OCI-LY7 (cell line): ENCODE measurements around the gene PLA2G15. TPM values are rescaled to one million over a fixed set of nuclear protein-coding genes. Genes with fewer than 3 reads are reported as not detected.

Experiments
- BruUV-seq: library from RNA; stranded (reverse); fragments of 400-500 nt; replicated peaks from 2 replicates; lab custom pipeline; 2021; lab: Mats Ljungman, UMichigan
- CTCF ChIA-PET: fragments of 300-600 bp; sonication (Branson Sonifier 250); formaldehyde crosslinking; loops from one replicate; lab custom pipeline; 2022; ENCODE audit warnings: antibody characterized with exemption; ENCODE audit not compliant: unreplicated experiment; lab: Charles Lee
- POLR2A ChIA-PET: fragments of 300-600 bp; sonication (Branson Sonifier 250); formaldehyde crosslinking; loops from one replicate; lab custom pipeline; 2022; ENCODE audit warnings: antibody characterized with exemption; lab: Charles Lee
- DNase-seq: peaks from one replicate; pipeline ENCODE4 v3.0.0-alpha.2; 2015; ENCODE audit warnings: low spot score
- H2AFZ ChIP-seq: fragments of 200-600 bp; sonication (generic), shearing (Covaris generic); 2 replicates; pipeline ENCODE4 v1.6.1; 2014; ENCODE audit warnings: mild to moderate bottlenecking, antibody characterized with exemption, low read length, moderate library complexity
- H3K27ac ChIP-seq: fragments of 200-600 bp; sonication (generic); 2 replicates; pipeline ENCODE4 v1.5.1; 2014; ENCODE audit warnings: mixed run types, low read depth, mild to moderate bottlenecking, moderate library complexity, low read length, inconsistent platforms; ENCODE audit not compliant: poor library complexity, severe bottlenecking
- H3K36me3 ChIP-seq: fragments of 200-600 bp; sonication (generic); 2 replicates; pipeline ENCODE4 v1.6.1; 2014; ENCODE audit warnings: mild to moderate bottlenecking, antibody characterized with exemption, low read length, moderate library complexity, mixed read lengths; ENCODE audit not compliant: insufficient read depth
- H3K4me1 ChIP-seq: fragments of 200-600 bp; sonication (generic); 2 replicates; pipeline ENCODE4 v1.5.1; 2014; ENCODE audit warnings: mild to moderate bottlenecking, low read length; ENCODE audit not compliant: insufficient read depth, poor library complexity, severe bottlenecking
- H3K4me2 ChIP-seq: fragments of 200-600 bp; sonication (generic); 2 replicates; pipeline ENCODE4 v1.6.1; 2014; ENCODE audit warnings: mild to moderate bottlenecking, low read length
- H3K4me3 ChIP-seq: fragments of 200-600 bp; sonication (generic); 2 replicates; pipeline ENCODE4 v1.5.1; 2014; ENCODE audit warnings: mild to moderate bottlenecking, low read depth, low read length; ENCODE audit not compliant: poor library complexity, severe bottlenecking
- H3K79me2 ChIP-seq: fragments of 200-600 bp; sonication (generic); 2 replicates; pipeline ENCODE4 v1.6.1; 2016; ENCODE audit warnings: low read depth, mild to moderate bottlenecking, low read length, moderate library complexity, mixed read lengths; ENCODE audit not compliant: insufficient read depth
- H3K9me2 ChIP-seq: fragments of 200-600 bp; sonication (generic); 2 replicates; pipeline ENCODE4 v1.6.1; 2016; ENCODE audit warnings: mild to moderate bottlenecking, low read length, mixed read lengths; ENCODE audit not compliant: insufficient read depth
- H3K9me3 ChIP-seq: fragments of 200-600 bp; sonication (generic); 2 replicates; pipeline ENCODE4 v1.6.1; 2014; ENCODE audit warnings: mild to moderate bottlenecking, mixed run types, low read length, mixed read lengths
- H4K20me1 ChIP-seq: fragments of 200-600 bp; sonication (generic); 2 replicates; pipeline ENCODE4 v1.6.1; 2014; ENCODE audit warnings: mild to moderate bottlenecking, antibody characterized with exemption, low read length, moderate library complexity, mixed read lengths; ENCODE audit not compliant: insufficient read depth
- EZH2phosphoT487 ChIP-seq: fragments of 200-600 bp; sonication (generic); IDR thresholded peaks from 2 replicates; pipeline ENCODE4 v1.6.1; 2018; ENCODE audit warnings: low read depth, borderline replicate concordance, mild to moderate bottlenecking, mixed run types, antibody characterized with exemption, low read length, moderate library complexity, mixed read lengths
- intact Hi-C: fragments of 100-400 bp; cut with micrococcal nuclease; formaldehyde crosslinking; loops from one replicate; pipeline ENCODE4 v1.10.0; 2022; ENCODE audit not compliant: unreplicated experiment
- total RNA-seq, 2 experiments: library from RNA; depleted of rRNA in 1 of 2; stranded (reverse); fragments of >200 nt in 1 of 2; shearing (Covaris generic) in 1 of 2; gene quantifications; 2 replicates each; pipeline ENCODE4 v1.2.3, GENCODE V29; 2014 to 2022
- TF ChIP-seq, protein P1 (sequence below): fragments of 200-600 bp; sonication (generic); conservative IDR thresholded peaks from 2 replicates; pipeline ENCODE4 v1.5.1; 2014; ENCODE audit warnings: mild to moderate bottlenecking, antibody characterized with exemption, low read length, moderate library complexity, mixed read lengths

The PLA2G15 gene
- total RNA-seq, 2 experiments from 2014 or later, result 27.5 to 46.2 TPM

GRCh38 chr16:68233085-68233834, 11.9 kb upstream of the PLA2G15 start:
- BruUV-seq, result no TSS peak
- ChIA-PET CTCF (no interaction called here), POLR2A (interaction anchor here (0.7 kb wide), 2 partner anchors 24 to 153 kb away, joined by 3 read pairs; no protein-coding TSS in a partner anchor)
- intact Hi-C loops, result no loop called here
- no peak for DNase-seq
- TF ChIP-seq EZH2phosphoT487, result no peak
- TF ChIP-seq, protein P1, sequence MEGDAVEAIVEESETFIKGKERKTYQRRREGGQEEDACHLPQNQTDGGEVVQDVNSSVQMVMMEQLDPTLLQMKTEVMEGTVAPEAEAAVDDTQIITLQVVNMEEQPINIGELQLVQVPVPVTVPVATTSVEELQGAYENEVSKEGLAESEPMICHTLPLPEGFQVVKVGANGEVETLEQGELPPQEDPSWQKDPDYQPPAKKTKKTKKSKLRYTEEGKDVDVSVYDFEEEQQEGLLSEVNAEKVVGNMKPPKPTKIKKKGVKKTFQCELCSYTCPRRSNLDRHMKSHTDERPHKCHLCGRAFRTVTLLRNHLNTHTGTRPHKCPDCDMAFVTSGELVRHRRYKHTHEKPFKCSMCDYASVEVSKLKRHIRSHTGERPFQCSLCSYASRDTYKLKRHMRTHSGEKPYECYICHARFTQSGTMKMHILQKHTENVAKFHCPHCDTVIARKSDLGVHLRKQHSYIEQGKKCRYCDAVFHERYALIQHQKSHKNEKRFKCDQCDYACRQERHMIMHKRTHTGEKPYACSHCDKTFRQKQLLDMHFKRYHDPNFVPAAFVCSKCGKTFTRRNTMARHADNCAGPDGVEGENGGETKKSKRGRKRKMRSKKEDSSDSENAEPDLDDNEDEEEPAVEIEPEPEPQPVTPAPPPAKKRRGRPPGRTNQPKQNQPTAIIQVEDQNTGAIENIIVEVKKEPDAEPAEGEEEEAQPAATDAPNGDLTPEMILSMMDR, result no peak
- Histone ChIP-seq H3K36me3 (peaks cover 15% of the 10 kb centered on the region; the same call in 1 of the 2 replicates), H4K20me1 (no peaks in the 10 kb centered on the region), H3K9me3 (no peaks in the 10 kb centered on the region), H2AFZ (no peak overlapping the region), H3K27ac (no peak overlapping the region), H3K4me3 (no peak overlapping the region), H3K4me1 (peaks cover 37% of the 10 kb centered on the region), H3K9me2 (no peaks in the 10 kb centered on the region), H3K4me2 (no peak overlapping the region), H3K79me2 (no peaks in the 10 kb centered on the region)

DNA sequence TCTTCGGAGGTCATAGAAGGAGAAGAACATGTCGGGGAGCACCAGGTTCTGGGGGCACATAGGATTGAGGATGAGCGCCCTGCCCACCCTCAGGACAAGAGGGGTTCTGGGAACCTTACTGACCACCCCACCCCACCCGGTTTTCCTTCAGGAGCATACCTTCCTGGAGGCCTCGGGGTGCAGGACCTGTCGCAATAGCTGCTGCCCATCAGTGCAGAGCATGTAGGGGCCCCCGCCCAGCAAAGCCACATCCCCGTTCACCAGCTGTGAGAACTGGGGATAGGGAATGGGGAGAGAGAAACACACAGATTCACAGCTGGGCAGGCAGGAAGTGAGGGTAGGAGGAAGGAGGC, 11.4 kb upstream of the PLA2G15 start:
- Histone ChIP-seq H2AFZ (no peak overlapping the region), H3K36me3 (peaks cover 11% of the 10 kb centered on the region; the same call in 1 of the 2 replicates), H3K9me3 (no peaks in the 10 kb centered on the region), H3K4me2 (no peak overlapping the region), H3K4me1 (peaks cover 37% of the 10 kb centered on the region), H3K9me2 (no peaks in the 10 kb centered on the region), H3K4me3 (no peak overlapping the region), H3K79me2 (no peaks in the 10 kb centered on the region), H3K27ac (no peak overlapping the region), H4K20me1 (no peaks in the 10 kb centered on the region)
- ChIA-PET CTCF (no interaction called here), POLR2A (no interaction called here)
- no peak for DNase-seq
- BruUV-seq, result no TSS peak
- TF ChIP-seq, protein P1, result no peak
- TF ChIP-seq EZH2phosphoT487, result no peak
- intact Hi-C loops, result no loop called here
